SK-N-SH (cell line): ENCODE data around the gene EXOG.

Experiments
- MXI1 ChIP-seq: IDR thresholded peaks from 2 replicates; pipeline ENCODE4 v1.6.1; 2012; ENCODE audit warnings: mild to moderate bottlenecking, low read depth, low read length, improper control_type of control experiment
- SMC3 ChIP-seq: IDR thresholded peaks from 2 replicates; pipeline ENCODE4 v1.6.1; 2012; ENCODE audit warnings: low read depth, low read length, improper control_type of control experiment

- no peak for TF ChIP-seq MXI1
- TF ChIP-seq SMC3, result no peak
Observed at GRCh38 chr3:38515367-38515766, 19.2 kb downstream of the EXOG start.
